IMR-90 (cell line): ENCODE results near the gene CAPN3.

ENCODE experiments used
- CEBPB ChIP-seq: IDR thresholded peaks from 2 replicates; pipeline ENCODE4 v1.6.1; 2012; ENCODE audit warnings: low read depth, low read length, improper control_type of control experiment
- FOS ChIP-seq: fragments of 150-350 bp; IDR thresholded peaks from 2 replicates; pipeline ENCODE4 v1.6.1; 2016; ENCODE audit warnings: low read depth, low read length
- NFE2L2 ChIP-seq: fragments of 150-350 bp; IDR thresholded peaks from 2 replicates; pipeline ENCODE4 v1.6.1; 2016; ENCODE audit warnings: low read depth, mild to moderate bottlenecking, low read length
- POLR2A ChIP-seq: IDR thresholded peaks from 2 replicates; pipeline ENCODE4 v1.6.1; 2012; ENCODE audit warnings: mild to moderate bottlenecking, low read depth, low read length
- RAD21 ChIP-seq: IDR thresholded peaks from 2 replicates; pipeline ENCODE4 v1.6.1; 2012; ENCODE audit warnings: low read length, improper control_type of control experiment
- RCOR1 ChIP-seq: IDR thresholded peaks from 2 replicates; pipeline ENCODE4 v1.6.1; 2012; ENCODE audit warnings: mild to moderate bottlenecking, low read length, improper control_type of control experiment; ENCODE audit not compliant: insufficient replicate concordance
- RFX5 ChIP-seq: IDR thresholded peaks from 2 replicates; pipeline ENCODE4 v1.8.0; 2012; ENCODE audit warnings: low read depth, mild to moderate bottlenecking, low read length, moderate library complexity
- SMC3 ChIP-seq: fragments of 150-350 bp; IDR thresholded peaks from 2 replicates; pipeline ENCODE4 v1.6.1; 2016; ENCODE audit warnings: low read depth, mild to moderate bottlenecking, antibody characterized with exemption, low read length, moderate library complexity
- TF ChIP-seq, protein P1 (sequence below): conservative IDR thresholded peaks from 2 replicates; pipeline ENCODE4 v1.5.1; 2012; ENCODE audit warnings: mild to moderate bottlenecking, low read depth, low read length, improper control_type of control experiment
- TF ChIP-seq, protein P2 (sequence below): fragments of 150-350 bp; IDR thresholded peaks from 2 replicates; pipeline ENCODE4 v1.6.1; 2017; ENCODE audit warnings: mild to moderate bottlenecking, antibody characterized with exemption, low read length, low read depth

DNA sequence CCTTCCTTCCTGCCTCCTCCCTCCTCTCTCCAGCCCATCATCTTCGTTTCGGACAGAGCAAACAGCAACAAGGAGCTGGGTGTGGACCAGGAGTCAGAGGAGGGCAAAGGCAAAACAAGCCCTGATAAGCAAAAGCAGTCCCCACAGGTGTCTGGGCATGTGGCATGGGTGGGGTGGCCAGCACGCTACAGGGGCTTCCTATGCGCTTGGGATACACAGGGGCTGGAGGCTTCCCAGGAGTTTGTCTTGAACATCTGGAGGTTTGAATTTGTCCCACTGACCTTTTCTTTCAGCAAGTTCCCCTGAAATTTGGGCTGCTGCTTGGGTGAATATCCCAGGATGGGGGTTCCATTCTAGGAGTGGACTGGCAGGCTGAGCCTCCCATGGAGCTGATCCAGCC, 48.9 kb downstream of the CAPN3 start:
- TF ChIP-seq RCOR1, result no peak
- TF ChIP-seq, protein P1, sequence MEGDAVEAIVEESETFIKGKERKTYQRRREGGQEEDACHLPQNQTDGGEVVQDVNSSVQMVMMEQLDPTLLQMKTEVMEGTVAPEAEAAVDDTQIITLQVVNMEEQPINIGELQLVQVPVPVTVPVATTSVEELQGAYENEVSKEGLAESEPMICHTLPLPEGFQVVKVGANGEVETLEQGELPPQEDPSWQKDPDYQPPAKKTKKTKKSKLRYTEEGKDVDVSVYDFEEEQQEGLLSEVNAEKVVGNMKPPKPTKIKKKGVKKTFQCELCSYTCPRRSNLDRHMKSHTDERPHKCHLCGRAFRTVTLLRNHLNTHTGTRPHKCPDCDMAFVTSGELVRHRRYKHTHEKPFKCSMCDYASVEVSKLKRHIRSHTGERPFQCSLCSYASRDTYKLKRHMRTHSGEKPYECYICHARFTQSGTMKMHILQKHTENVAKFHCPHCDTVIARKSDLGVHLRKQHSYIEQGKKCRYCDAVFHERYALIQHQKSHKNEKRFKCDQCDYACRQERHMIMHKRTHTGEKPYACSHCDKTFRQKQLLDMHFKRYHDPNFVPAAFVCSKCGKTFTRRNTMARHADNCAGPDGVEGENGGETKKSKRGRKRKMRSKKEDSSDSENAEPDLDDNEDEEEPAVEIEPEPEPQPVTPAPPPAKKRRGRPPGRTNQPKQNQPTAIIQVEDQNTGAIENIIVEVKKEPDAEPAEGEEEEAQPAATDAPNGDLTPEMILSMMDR, result no peak
- TF ChIP-seq POLR2A, result no peak
- TF ChIP-seq SMC3, result no peak
- TF ChIP-seq FOS, result no peak
- no peak for TF ChIP-seq RAD21
- no peak for TF ChIP-seq NFE2L2
- TF ChIP-seq CEBPB, result no peak
- no peak for TF ChIP-seq RFX5
- TF ChIP-seq, protein P2, sequence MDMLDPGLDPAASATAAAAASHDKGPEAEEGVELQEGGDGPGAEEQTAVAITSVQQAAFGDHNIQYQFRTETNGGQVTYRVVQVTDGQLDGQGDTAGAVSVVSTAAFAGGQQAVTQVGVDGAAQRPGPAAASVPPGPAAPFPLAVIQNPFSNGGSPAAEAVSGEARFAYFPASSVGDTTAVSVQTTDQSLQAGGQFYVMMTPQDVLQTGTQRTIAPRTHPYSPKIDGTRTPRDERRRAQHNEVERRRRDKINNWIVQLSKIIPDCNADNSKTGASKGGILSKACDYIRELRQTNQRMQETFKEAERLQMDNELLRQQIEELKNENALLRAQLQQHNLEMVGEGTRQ, result no peak
